Myometrial cell (primary cell): Measurements from ENCODE around the gene EEF1AKMT3. TPM values are rescaled to one million over a fixed set of nuclear protein-coding genes. Genes with fewer than 3 reads are reported as not detected.

Experiments used
- total RNA-seq: library from RNA; depleted of rRNA; stranded (reverse); fragments of >200 nt; gene quantifications from 2 replicates; pipeline ENCODE4 v1.2.3, GENCODE V29; 2015

Gene EEF1AKMT3
- total RNA-seq, result 4.6 and 9.7 TPM in 2 replicates

DNA sequence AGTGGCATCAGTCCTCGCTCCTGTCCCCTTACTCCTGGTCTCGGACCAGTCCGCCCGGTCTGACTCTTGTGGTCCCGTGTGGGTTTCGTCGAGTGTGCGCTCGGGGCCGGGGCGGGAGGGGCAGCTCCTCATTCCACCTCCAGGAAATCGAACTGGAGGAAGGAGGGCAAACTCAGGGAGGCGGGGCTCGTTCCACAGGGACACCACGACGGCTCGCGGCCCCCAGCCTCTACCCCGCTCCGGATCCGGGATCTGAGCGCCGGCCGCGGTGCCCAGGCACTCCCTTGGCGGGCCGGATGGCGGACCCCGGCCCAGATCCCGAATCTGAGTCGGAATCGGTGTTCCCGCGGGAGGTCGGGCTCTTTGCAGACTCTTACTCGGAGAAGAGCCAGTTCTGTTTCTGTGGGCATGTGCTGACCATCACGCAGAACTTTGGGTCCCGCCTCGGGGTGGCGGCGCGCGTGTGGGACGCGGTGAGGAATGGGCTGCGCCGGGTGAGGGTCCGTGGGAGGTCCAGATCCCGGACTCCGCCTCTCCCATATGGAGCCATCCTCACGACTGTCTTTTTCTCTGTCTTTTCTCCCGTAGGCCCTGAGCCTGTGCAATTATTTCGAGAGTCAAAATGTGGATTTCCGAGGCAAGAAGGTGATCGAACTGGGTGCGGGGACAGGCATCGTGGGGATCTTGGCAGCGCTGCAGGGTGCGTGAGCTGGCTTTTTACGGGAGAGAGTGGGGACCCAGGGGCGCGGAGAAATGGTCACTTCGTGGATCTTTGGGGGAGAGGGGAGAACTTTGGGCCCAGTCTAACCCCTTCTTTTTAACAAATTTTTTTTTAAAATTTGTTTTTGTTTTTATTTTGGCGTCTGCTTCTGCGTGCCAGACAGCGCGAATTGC lies at the start of gene EEF1AKMT3:
Gene EEF1AKMT3 (plus strand): TSS at position 186 of the 894 bp plus-strand sequence. CDS start 111 bp downstream, at position 297.

GRCh38 chr12:57738661-57739237 lies 33.7 kb upstream of the EEF1AKMT3 start, which contains the start of gene AGAP2:
Gene AGAP2 (minus strand): TSS chr12:57738742. CDS start chr12:57738246, 496 bp downstream.

GRCh38 chr12:57744777-57745484 lies 27.5 kb upstream of the EEF1AKMT3 start, which contains the start of gene TSPAN31:
Gene TSPAN31 (plus strand): TSS chr12:57745039. CDS start chr12:57745155, 116 bp downstream.

DNA sequence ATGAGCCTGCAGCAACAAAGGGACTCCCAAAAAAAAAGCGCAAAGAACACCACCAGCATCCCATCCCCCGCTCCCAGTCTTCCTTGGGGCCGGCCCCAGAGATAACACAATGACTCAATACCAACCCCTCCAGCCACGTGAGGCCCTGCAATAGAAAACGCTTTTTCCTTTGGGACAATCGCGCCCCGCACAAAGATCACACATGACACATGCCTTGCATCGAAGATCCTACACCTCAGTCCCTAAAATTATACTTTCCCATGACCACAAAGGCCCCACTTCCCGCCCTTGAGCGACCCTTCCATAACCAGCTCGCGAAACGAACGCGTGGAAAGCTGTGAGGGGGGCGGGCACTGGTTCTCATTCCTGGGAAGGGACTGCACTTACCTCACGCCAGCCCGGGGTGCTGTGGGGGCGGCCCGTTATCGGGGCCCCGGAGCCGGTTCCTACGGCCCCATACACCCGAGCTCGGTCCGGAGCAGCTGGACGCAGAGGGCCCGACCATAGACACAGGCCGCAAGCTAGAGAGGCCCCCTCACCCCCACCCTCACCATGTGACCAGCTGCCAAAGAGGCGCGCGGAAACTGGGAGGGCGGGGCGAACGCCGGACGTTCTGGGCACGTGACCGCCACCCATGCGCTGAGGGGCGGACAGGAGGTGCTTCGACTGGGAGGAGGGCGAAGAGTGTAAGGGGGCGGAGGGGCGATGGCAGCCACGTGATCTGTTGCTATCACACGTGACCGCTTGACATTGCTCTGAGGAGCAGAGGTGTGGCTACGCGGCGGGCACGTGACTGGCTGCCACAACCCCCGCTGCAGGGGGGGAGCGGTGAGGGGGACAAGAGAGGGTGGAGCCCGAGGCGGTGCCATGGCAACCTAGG lies 20.4 kb upstream of the EEF1AKMT3 start, which contains the start of gene CDK4:
Gene CDK4 (minus strand): TSS at position 523 of the 880 bp plus-strand sequence. CDS start 593 bp downstream, outside the sequence.

DNA sequence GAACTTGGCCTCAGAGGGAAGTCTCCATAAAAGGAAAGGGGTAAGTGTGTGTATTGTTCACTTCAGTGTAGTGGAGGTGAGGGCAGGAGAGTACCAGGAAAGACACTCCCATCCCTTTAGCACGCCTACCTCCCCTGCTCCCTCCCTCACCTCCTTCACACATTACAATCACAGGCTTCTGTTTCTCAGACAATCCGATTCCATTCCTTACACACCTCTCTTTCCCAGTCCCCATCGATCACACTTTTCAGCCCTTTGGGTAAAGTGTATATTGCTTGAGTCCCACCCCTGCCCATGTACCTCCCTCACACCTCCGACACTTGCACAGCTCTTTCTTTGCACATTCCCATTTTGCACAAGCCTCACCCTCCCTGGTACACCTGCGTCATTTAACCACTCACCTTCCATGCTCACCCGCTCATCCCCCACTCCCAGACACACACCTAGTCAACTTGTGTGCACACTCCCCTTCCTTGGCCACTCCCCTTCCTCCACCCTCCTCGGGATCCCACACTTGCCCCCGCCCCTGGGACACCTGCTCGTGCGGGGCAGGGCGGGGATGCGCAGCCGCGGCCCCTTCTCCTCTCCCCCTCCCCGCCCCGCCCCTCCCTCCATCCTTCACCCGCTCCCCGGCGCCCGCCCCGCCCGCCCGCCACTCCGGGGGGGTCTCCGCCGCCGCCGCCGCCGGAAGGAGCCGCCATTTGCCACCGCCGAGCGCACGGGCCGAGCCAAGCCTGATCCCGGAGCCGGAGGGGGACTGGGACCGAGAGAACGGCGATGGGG lies 17.8 kb upstream of the EEF1AKMT3 start, which contains the start of gene MARCHF9:
Gene MARCHF9 (plus strand): TSS at position 693 of the 783 bp plus-strand sequence. CDS start 426 bp downstream, outside the sequence.

DNA sequence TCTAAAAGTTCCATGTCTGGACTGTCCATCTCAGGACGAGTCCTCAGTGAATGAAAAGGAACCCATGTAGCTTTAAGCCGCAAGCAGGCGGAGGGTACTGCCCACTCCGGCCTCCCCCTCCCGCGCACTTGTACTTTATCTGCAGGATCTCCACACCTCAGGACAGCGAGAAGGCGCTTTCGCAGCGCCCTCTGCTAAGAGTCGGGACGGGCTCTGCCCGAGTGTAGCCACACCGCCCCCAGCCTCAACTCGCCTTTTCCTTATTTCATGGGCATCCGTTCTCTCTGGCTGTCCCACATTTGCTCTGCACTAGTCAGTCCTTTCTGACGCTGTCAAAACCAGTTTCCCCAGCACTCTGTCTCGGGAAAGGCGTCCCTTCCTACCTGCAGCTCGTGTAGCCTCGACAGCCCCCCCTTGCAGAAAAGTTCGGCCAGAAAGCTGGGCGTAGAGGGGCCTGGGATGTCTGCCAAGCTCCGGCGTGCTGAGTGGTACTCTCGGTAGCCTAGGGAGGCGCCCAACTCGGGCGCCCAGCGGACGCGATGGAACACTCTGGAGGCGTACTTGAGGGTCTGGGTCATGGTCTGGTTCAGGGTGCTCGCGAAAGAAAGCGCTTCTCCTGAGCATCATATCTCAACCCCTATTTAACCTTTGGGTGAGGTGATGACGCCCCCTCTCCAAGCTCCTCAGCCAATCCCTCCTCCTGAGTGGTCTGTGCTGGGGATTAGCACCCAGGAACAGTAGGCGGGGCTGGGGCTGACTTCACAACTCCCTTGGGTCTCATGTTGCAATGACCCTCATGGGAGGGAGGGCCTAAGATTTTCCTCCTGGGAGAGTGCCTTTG lies 5.7 kb upstream of the EEF1AKMT3 start, which contains the start of gene CYP27B1:
Gene CYP27B1 (minus strand): TSS at position 615 of the 841 bp plus-strand sequence. CDS start 37 bp downstream, at position 578.

GRCh38 chr12:57771873-57772428 lies 463 bp upstream of the EEF1AKMT3 start, which contains the start of gene METTL1:
Gene METTL1 (minus strand): TSS chr12:57772105. CDS start chr12:57772083, 22 bp downstream.

GRCh38 chr12:57782608-57783465 lies 10.4 kb downstream of the EEF1AKMT3 start, which contains the start of gene TSFM:
Gene TSFM (plus strand): TSS chr12:57782787. CDS start chr12:57782802, 15 bp downstream.

Other genes starting within 250 kb of the EEF1AKMT3 start
- 5.8 and 7.5 TPM in 2 replicates for gene MBD6, start 249.8 kb upstream of the EEF1AKMT3 start, total RNA-seq
- 175 and 242 TPM in 2 replicates for gene DCTN2, start 225.4 kb upstream of the EEF1AKMT3 start, total RNA-seq
- gene KIF5A, start 222.6 kb upstream of the EEF1AKMT3 start, total RNA-seq, result 0.29 and 0.89 TPM in 2 replicates
- 19.8 and 32.0 TPM in 2 replicates for gene PIP4K2C, start 181.4 kb upstream of the EEF1AKMT3 start, total RNA-seq
- 29.4 and 33.7 TPM in 2 replicates for gene DTX3, start 167.8 kb upstream of the EEF1AKMT3 start, total RNA-seq
- gene ARHGEF25, start 161.2 kb upstream of the EEF1AKMT3 start, total RNA-seq, result 42.4 and 51.6 TPM in 2 replicates
- gene B4GALNT1, start 139.4 kb upstream of the EEF1AKMT3 start, total RNA-seq, result 1.9 and 8.4 TPM in 2 replicates
- gene OS9, start 78.5 kb upstream of the EEF1AKMT3 start, total RNA-seq, result 207 and 276 TPM in 2 replicates
- gene AGAP2, start 33.9 kb upstream of the EEF1AKMT3 start, total RNA-seq, result under 0.01 TPM in 1 of 2 replicates, not detected in the other
- gene TSPAN31, start 27.6 kb upstream of the EEF1AKMT3 start, total RNA-seq, result 80.4 and 86.0 TPM in 2 replicates
- gene CDK4, start 20.3 kb upstream of the EEF1AKMT3 start, total RNA-seq, result 137 and 172 TPM in 2 replicates
- 0.71 and 3.7 TPM in 2 replicates for gene MARCHF9, start 17.5 kb upstream of the EEF1AKMT3 start, total RNA-seq
- gene CYP27B1, start 5.5 kb upstream of the EEF1AKMT3 start, total RNA-seq, result 1.4 TPM in 1 of 2 replicates, not detected in the other
- gene METTL1, start 509 bp upstream of the EEF1AKMT3 start, total RNA-seq, result 11.7 and 19.0 TPM in 2 replicates
- gene TSFM, start 10.2 kb downstream of the EEF1AKMT3 start, total RNA-seq, result 28.0 and 42.9 TPM in 2 replicates
- gene AVIL, start 46.1 kb downstream of the EEF1AKMT3 start, total RNA-seq, result 1.1 and 3.7 TPM in 2 replicates
- 115 and 118 TPM in 2 replicates for gene CTDSP2, start 74.1 kb downstream of the EEF1AKMT3 start, total RNA-seq
- 11.9 and 18.5 TPM in 2 replicates for gene ATP23, start 169.0 kb downstream of the EEF1AKMT3 start, total RNA-seq